ENCODE results near the gene PPP1R3F.

DNA sequence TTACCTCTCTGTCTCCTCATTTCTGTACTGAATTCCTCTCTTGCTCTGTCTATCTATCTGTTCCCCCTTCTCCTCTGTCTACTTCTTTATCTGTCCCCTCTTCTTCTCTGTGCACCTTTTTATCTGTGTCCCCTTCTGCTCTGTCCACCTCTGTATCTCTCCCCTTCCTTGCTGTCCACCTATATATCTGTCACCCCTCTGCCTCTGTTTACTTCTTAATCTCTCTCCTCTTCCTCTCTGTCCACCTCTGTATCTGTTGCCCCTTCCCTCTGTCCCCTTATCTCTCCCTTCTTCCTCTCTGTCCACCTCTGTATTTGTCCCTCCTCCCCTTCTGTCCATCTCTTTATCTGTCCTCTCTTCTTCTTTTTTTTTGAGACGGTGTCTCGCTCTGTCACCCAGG is 25.4 kb upstream of the PPP1R3F start:
- TF ChIP-seq, protein P1, sequence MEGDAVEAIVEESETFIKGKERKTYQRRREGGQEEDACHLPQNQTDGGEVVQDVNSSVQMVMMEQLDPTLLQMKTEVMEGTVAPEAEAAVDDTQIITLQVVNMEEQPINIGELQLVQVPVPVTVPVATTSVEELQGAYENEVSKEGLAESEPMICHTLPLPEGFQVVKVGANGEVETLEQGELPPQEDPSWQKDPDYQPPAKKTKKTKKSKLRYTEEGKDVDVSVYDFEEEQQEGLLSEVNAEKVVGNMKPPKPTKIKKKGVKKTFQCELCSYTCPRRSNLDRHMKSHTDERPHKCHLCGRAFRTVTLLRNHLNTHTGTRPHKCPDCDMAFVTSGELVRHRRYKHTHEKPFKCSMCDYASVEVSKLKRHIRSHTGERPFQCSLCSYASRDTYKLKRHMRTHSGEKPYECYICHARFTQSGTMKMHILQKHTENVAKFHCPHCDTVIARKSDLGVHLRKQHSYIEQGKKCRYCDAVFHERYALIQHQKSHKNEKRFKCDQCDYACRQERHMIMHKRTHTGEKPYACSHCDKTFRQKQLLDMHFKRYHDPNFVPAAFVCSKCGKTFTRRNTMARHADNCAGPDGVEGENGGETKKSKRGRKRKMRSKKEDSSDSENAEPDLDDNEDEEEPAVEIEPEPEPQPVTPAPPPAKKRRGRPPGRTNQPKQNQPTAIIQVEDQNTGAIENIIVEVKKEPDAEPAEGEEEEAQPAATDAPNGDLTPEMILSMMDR (IDR thresholded peaks at IDR 0.05): no peak
- no peak for TF ChIP-seq POLR2A (IDR thresholded peaks at IDR 0.05)
